Loucy (cell line): ENCODE results near the gene TACR1.

ENCODE experiments used
- EZH2phosphoT487 ChIP-seq: fragments of 200-600 bp; IDR thresholded peaks from 2 replicates; pipeline ENCODE4 v1.6.1; 2018; ENCODE audit warnings: antibody characterized with exemption, mild to moderate bottlenecking, moderate library complexity, borderline replicate concordance
- TF ChIP-seq, protein P1 (sequence below): fragments of 200-600 bp; sonication (generic); conservative IDR thresholded peaks from 2 replicates; pipeline ENCODE4 v1.5.1; 2014; ENCODE audit warnings: mild to moderate bottlenecking, antibody characterized with exemption, low read length

- TF ChIP-seq, protein P1, sequence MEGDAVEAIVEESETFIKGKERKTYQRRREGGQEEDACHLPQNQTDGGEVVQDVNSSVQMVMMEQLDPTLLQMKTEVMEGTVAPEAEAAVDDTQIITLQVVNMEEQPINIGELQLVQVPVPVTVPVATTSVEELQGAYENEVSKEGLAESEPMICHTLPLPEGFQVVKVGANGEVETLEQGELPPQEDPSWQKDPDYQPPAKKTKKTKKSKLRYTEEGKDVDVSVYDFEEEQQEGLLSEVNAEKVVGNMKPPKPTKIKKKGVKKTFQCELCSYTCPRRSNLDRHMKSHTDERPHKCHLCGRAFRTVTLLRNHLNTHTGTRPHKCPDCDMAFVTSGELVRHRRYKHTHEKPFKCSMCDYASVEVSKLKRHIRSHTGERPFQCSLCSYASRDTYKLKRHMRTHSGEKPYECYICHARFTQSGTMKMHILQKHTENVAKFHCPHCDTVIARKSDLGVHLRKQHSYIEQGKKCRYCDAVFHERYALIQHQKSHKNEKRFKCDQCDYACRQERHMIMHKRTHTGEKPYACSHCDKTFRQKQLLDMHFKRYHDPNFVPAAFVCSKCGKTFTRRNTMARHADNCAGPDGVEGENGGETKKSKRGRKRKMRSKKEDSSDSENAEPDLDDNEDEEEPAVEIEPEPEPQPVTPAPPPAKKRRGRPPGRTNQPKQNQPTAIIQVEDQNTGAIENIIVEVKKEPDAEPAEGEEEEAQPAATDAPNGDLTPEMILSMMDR: no peak
- no peak for TF ChIP-seq EZH2phosphoT487
These were observed 196.0 kb downstream of the TACR1 start for GRCh38 chr2:75003276-75003675.
